AG04449 (cell line): ENCODE data around the gene GREM1.

ENCODE experiments used
- CTCF ChIA-PET: fragments of 350-600 bp; formaldehyde crosslinking; extraction: SDS; loops from one replicate; lab custom pipeline; 2021; ENCODE audit warnings: antibody characterized with exemption; lab: Yijun Ruan, JAX
- POLR2A ChIA-PET: fragments of 400-600, 350-600 bp; formaldehyde crosslinking; extraction: SDS; loops from one replicate; lab custom pipeline; 2020; ENCODE audit warnings: antibody characterized with exemption, inconsistent platforms; lab: Yijun Ruan, JAX
- DNase-seq: peaks from one replicate; pipeline ENCODE4 v3.0.0-alpha.2; 2010; ENCODE audit warnings: low read depth, low spot score
- H3K4me3 ChIP-seq: 2 replicates; pipeline ENCODE4 v1.5.1; 2011; ENCODE audit warnings: low read depth, mild to moderate bottlenecking, control low read depth, low read length
- CTCF ChIP-seq: IDR thresholded peaks from one replicate; pipeline ENCODE4 v1.5.1; 2011; ENCODE audit warnings: mild to moderate bottlenecking, moderate library complexity, low read length, control low read depth, inconsistent platforms; ENCODE audit not compliant: insufficient read depth; ENCODE audit errors: missing control alignments

Gene GREM1

GRCh38 chr15:32700501-32701150, 17.2 kb upstream of the GREM1 start:
- CTCF ChIA-PET = no interaction called here
- H3K4me3 ChIP-seq = no peak overlapping the region
- POLR2A ChIA-PET = no interaction called here
- no peak for TF ChIP-seq CTCF
- no peak for DNase-seq

GRCh38 chr15:32701863-32702262, 15.9 kb upstream of the GREM1 start:
- TF ChIP-seq CTCF = no peak
- no peak overlapping the region for H3K4me3 ChIP-seq
- DNase-seq = no peak
- POLR2A ChIA-PET = no interaction called here
- CTCF ChIA-PET = no interaction called here

- TF ChIP-seq CTCF = no peak
- no peak overlapping the region for H3K4me3 ChIP-seq
- no peak for DNase-seq
- POLR2A ChIA-PET = interaction anchor here (1.2 to 1.3 kb wide), 2 partner anchors 14 to 17 kb away, joined by 3 read pairs; no protein-coding TSS in a partner anchor
- CTCF ChIA-PET = interaction anchor here (0.7 to 2.6 kb wide), 7 partner anchors 12 to 42 kb away, joined by 3 to 11 read pairs (median 3); no protein-coding TSS in a partner anchor
Measured at GRCh38 chr15:32704395-32704981, 13.3 kb upstream of the GREM1 start.

GRCh38 chr15:32705446-32705845, 12.4 kb upstream of the GREM1 start:
- ChIA-PET CTCF (interaction anchor here (0.7 to 2.6 kb wide), 10 partner anchors 9 to 138 kb away, joined by 3 to 11 read pairs (median 3); no protein-coding TSS in a partner anchor), POLR2A (interaction anchor here (1.2 to 1.3 kb wide), 2 partner anchors 13 to 18 kb away, joined by 3 read pairs; no protein-coding TSS in a partner anchor)

GRCh38 chr15:32706704-32707103, 11.1 kb upstream of the GREM1 start:
- ChIA-PET POLR2A (no interaction called here), CTCF (interaction anchor here (1.2 to 1.3 kb wide), 2 partner anchors 8 to 42 kb away, joined by 3 to 4 read pairs; no protein-coding TSS in a partner anchor)
- H3K4me3 ChIP-seq = no peak overlapping the region
- TF ChIP-seq CTCF = no peak
- no peak for DNase-seq

More at GRCh38 chr15:32705446-32705845, 12.4 kb upstream of the GREM1 start:
- no peak overlapping the region for H3K4me3 ChIP-seq
- DNase-seq = no peak
- TF ChIP-seq CTCF = no peak

GRCh38 chr15:32707436-32707835, 10.4 kb upstream of the GREM1 start:
- no peak for TF ChIP-seq CTCF
- CTCF ChIA-PET = interaction anchor here (1.3 kb wide), 1 partner anchor 42 kb away, joined by 3 read pairs; no protein-coding TSS in a partner anchor
- POLR2A ChIA-PET = no interaction called here
- H3K4me3 ChIP-seq = no peak overlapping the region
- no peak for DNase-seq
